Ascending aorta (tissue), 2 donors: Measurements from ENCODE around the gene FBXO36. TPM values are rescaled to one million over a fixed set of nuclear protein-coding genes. Genes with fewer than 3 reads are reported as not detected.

Source experiments
- DNase-seq, 2 donors: peaks; one replicate each; pipeline ENCODE4 v3.0.0-alpha.2; 2019; ENCODE audit warnings: low spot score in 2 of 2
- H3K27ac ChIP-seq, 2 donors: fragments of 200-600 bp; sonication (generic); one replicate each; pipeline ENCODE4 v1.5.1; 2016 to 2017; ENCODE audit warnings: mild to moderate bottlenecking in 1 of 2
- H3K27me3 ChIP-seq: fragments of 200-600 bp; sonication (generic); one replicate; pipeline ENCODE4 v1.5.1; 2017
- H3K36me3 ChIP-seq, 2 donors: fragments of 200-600 bp; sonication (generic); one replicate each; pipeline ENCODE4 v1.5.1; 2016
- H3K4me1 ChIP-seq, 2 donors: fragments of 200-600 bp; sonication (generic); one replicate each; pipeline ENCODE4 v1.5.1; 2016 to 2017; ENCODE audit warnings: mild to moderate bottlenecking in 1 of 2
- H3K4me3 ChIP-seq, 2 donors: fragments of 200-600 bp; sonication (generic); one replicate each; pipeline ENCODE4 v1.5.1; 2016 to 2017; ENCODE audit warnings: mild to moderate bottlenecking in 1 of 2
- H3K9me3 ChIP-seq, 2 donors: fragments of 200-600 bp; sonication (generic); one replicate each; pipeline ENCODE4 v1.5.1; 2016
- intact Hi-C: fragments of 100-400 bp; cut with DNase I; formaldehyde crosslinking; loops from one replicate; pipeline ENCODE4 v1.15.1; 2023
- total RNA-seq: library from RNA; depleted of rRNA; stranded (reverse); fragments of >200 nt; gene quantifications from one replicate; pipeline ENCODE4 v1.1.0, GENCODE V29; 2016
- TF ChIP-seq, protein P1 (sequence below), 3 experiments: fragments of 200-600 bp in 2 of 3; fragments of 450-650 bp in 1 of 3; sonication (generic) in 2 of 3; IDR thresholded peaks; one replicate each; pipeline ENCODE4 v1.5.1; 2016 to 2019; ENCODE audit warnings: antibody characterized with exemption in 3 of 3, mild to moderate bottlenecking in 1 of 3, moderate library complexity in 1 of 3

FBXO36 gene
- total RNA-seq, 1 donor from 2014 or later: 1.6 TPM

DNA sequence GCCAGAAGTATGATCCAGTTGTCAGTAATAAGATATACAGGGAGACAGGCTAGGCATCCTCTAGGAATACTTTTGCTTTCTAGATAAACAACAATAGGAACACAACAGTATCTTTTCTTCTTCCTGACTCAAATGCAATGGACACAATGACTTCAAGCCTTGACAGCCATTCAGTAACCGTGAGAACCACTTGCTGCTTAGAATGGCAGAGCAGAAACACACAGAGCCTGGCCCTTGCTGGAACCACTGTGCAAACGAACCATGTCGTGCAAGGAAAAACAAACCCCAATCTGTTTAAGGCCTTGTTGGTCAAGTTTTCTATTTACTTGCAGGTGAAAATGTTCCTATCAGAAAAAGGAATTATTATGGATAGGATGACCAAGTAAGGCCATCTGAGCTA lies 19.3 kb upstream of the FBXO36 start:
- H3K27me3 ChIP-seq: no peaks in the 10 kb centered on the region
- H3K4me1 ChIP-seq: peaks cover 0 to 9% of the 10 kb centered on the region in 2 donors
- no peak overlapping the region for H3K27ac ChIP-seq
- peaks cover 8 to 12% of the 10 kb centered on the region in 2 donors for H3K36me3 ChIP-seq
- H3K9me3 ChIP-seq: no peaks in the 10 kb centered on the region
- no peak for DNase-seq
- intact Hi-C loops: no loop called here
- H3K4me3 ChIP-seq: no peak overlapping the region
- TF ChIP-seq, protein P1, sequence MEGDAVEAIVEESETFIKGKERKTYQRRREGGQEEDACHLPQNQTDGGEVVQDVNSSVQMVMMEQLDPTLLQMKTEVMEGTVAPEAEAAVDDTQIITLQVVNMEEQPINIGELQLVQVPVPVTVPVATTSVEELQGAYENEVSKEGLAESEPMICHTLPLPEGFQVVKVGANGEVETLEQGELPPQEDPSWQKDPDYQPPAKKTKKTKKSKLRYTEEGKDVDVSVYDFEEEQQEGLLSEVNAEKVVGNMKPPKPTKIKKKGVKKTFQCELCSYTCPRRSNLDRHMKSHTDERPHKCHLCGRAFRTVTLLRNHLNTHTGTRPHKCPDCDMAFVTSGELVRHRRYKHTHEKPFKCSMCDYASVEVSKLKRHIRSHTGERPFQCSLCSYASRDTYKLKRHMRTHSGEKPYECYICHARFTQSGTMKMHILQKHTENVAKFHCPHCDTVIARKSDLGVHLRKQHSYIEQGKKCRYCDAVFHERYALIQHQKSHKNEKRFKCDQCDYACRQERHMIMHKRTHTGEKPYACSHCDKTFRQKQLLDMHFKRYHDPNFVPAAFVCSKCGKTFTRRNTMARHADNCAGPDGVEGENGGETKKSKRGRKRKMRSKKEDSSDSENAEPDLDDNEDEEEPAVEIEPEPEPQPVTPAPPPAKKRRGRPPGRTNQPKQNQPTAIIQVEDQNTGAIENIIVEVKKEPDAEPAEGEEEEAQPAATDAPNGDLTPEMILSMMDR (IDR thresholded peaks at IDR 0.05): no peak

DNA sequence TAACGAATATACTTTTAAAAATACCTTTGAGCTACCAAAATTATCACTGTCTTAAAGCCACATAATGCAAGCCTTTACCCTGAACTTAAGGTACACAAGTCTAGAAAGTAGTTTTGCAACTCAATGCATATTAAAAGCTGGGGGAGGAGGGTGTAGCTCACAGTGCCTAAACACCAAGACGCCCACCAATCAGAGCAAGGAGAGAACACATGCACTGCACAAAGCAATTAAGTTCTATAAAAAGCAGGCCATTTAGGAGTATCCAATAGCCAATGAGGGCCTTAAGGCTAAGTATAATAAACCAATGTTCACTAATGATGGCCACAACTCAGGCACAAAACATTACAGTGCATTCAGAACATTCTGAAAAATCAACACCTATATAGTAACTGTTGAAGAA lies 16.7 kb upstream of the FBXO36 start:
- intact Hi-C loops: no loop called here
- DNase-seq: no peak
- no peaks in the 10 kb centered on the region for H3K27me3 ChIP-seq

DNA sequence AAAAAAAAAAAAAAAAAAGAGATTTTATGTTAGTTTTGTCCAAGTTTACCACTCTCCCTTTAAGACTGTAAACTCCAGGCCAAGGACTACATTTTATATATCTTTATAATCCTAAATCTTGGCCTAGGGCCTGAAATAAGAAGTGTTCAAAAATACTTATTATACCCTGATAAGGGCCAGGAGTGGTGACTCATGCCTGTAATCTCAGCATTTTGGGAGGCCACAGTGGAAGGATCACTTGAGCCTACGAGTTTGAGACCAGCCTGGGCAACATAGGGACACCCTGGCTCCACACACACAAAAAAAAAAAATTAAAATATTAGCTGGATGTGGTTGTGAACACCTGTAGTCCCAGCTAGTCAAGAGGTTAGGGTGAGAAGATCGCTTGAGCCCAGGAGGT lies 13.2 kb upstream of the FBXO36 start:
- Histone ChIP-seq H3K27me3 (no peaks in the 10 kb centered on the region), H3K4me1 (peaks cover 0 to 18% of the 10 kb centered on the region in 2 donors), H3K36me3 (peaks cover 8 to 12% of the 10 kb centered on the region in 2 donors), H3K9me3 (no peaks in the 10 kb centered on the region), H3K4me3 (no peak overlapping the region), H3K27ac (no peak overlapping the region)
- TF ChIP-seq, protein P1 (IDR thresholded peaks at IDR 0.05): no peak
- DNase-seq: no peak
- intact Hi-C loops: no loop called here

More for the DNA sequence above, 16.7 kb upstream of the FBXO36 start:
- peaks cover 12 to 15% of the 10 kb centered on the region in 2 donors for H3K36me3 ChIP-seq
- no peak overlapping the region for H3K27ac ChIP-seq
- peaks cover 0 to 17% of the 10 kb centered on the region in 2 donors for H3K4me1 ChIP-seq
- no peak overlapping the region for H3K4me3 ChIP-seq
- H3K9me3 ChIP-seq: no peaks in the 10 kb centered on the region
- TF ChIP-seq, protein P1 (IDR thresholded peaks at IDR 0.05): no peak

DNA sequence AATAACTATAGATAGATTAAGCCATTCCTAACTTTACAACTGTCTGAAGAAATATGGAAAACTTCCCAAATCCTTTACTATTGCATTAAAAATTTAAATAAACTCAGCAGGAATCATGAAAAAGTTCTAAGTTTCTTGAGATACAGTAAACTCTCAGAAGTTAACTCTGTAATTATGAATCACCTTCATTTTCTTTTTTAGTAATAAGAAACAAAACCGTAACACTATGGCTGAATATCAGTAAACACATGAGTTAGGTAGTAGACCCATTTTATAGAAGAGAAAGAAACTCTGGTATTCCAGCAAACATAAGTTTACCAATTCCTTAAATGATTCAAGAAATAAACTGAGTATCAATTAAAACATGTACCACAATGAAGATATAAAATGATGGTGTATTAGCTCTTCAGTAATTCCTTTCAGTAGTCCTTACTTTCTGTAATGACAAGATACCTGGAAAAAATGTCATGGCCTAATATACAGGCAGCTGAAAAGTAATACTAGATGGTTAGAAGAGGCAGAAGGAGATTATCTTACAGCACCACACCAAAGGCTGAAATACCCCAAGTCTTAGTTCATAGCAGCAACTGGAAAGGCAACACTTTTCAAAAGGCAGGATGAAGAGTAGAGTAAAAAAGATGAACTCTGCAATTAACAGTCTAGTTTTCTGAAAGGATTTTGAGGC lies 12.0 kb upstream of the FBXO36 start:
- H3K36me3 ChIP-seq: peaks cover 8 to 12% of the 10 kb centered on the region in 2 donors
- intact Hi-C loops: no loop called here
- H3K4me3 ChIP-seq: no peak overlapping the region
- H3K27me3 ChIP-seq: no peaks in the 10 kb centered on the region
- peaks cover 0 to 19% of the 10 kb centered on the region in 2 donors for H3K4me1 ChIP-seq
- DNase-seq: no peak
- TF ChIP-seq, protein P1 (IDR thresholded peaks at IDR 0.05): no peak
- H3K9me3 ChIP-seq: no peaks in the 10 kb centered on the region
- H3K27ac ChIP-seq: peak overlapping the region in 1 of 2 donors; percentile 10

DNA sequence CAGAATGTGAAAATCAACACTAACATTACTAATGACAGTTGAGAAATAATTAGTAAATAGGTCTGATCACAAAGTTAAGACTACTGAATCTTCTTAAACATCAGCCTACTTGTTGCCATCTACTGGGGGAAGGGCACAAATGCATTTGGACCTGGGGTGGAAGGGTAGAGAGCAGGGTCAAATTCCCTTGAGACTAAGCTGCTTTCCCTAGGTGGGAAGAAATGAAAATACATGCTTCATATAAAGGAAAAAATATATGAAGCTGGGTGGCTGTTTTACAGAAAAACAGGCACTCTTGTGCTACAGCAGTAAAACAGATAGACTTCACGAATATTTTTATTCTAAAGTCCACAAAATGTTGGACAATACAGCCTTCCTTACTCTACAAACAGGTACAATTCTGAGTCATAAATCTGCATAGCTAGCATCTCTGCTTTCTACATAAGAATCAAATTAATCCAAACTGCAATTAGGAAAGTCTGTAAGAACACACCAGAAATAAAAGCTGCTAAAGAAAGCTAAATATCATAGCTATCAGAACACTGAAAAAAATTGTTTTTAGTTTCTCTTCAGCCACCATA lies 11.4 kb upstream of the FBXO36 start:
- Histone ChIP-seq H3K36me3 (peaks cover 8 to 12% of the 10 kb centered on the region in 2 donors), H3K4me3 (no peak overlapping the region), H3K4me1 (peaks cover 0 to 19% of the 10 kb centered on the region in 2 donors), H3K27me3 (no peaks in the 10 kb centered on the region), H3K27ac (peak overlapping the region in 1 of 2 donors; percentile 10), H3K9me3 (no peaks in the 10 kb centered on the region)
- DNase-seq: no peak
- TF ChIP-seq, protein P1 (IDR thresholded peaks at IDR 0.05): no peak
- intact Hi-C loops: no loop called here
